Eye (tissue), 1 donor: ENCODE data around the gene HMCN2.

Source experiments
- DNase-seq: peaks from one replicate; pipeline ENCODE4 v3.0.0-alpha.2; 2015

Gene HMCN2, protein sequence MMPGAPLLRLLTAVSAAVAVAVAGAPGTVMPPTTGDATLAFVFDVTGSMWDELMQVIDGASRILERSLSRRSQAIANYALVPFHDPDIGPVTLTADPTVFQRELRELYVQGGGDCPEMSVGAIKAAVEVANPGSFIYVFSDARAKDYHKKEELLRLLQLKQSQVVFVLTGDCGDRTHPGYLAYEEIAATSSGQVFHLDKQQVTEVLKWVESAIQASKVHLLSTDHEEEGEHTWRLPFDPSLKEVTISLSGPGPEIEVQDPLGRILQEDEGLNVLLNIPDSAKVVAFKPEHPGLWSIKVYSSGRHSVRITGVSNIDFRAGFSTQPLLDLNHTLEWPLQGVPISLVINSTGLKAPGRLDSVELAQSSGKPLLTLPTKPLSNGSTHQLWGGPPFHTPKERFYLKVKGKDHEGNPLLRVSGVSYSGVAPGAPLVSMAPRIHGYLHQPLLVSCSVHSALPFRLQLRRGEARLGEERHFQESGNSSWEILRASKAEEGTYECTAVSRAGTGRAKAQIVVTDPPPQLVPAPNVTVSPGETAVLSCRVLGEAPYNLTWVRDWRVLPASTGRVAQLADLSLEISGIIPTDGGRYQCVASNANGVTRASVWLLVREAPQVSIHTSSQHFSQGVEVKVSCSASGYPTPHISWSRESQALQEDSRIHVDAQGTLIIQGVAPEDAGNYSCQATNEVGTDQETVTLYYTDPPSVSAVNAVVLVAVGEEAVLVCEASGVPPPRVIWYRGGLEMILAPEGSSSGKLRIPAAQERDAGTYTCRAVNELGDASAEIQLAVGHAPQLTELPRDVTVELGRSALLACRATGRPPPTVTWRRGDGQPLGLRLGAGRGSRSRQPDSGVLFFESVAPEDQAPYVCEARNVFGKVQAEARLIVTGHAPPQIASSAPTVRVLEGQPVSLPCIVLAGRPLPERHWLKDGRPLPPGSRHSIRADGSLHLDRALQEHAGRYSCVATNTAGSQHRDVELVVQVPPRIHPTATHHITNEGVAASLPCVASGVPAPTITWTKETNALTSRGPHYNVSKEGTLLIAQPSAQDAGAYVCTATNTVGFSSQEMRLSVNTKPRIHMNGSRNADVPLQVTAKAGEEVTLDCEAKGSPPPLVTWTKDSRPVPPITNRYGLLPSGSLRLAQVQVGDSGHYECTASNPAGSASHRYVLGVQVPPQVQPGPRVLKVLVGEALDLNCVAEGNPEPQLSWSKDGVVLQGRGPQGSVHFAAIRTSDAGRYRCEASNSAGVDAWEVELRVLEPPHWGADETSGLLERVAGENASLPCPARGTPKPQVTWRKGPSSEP (N-terminal part only)

DNA sequence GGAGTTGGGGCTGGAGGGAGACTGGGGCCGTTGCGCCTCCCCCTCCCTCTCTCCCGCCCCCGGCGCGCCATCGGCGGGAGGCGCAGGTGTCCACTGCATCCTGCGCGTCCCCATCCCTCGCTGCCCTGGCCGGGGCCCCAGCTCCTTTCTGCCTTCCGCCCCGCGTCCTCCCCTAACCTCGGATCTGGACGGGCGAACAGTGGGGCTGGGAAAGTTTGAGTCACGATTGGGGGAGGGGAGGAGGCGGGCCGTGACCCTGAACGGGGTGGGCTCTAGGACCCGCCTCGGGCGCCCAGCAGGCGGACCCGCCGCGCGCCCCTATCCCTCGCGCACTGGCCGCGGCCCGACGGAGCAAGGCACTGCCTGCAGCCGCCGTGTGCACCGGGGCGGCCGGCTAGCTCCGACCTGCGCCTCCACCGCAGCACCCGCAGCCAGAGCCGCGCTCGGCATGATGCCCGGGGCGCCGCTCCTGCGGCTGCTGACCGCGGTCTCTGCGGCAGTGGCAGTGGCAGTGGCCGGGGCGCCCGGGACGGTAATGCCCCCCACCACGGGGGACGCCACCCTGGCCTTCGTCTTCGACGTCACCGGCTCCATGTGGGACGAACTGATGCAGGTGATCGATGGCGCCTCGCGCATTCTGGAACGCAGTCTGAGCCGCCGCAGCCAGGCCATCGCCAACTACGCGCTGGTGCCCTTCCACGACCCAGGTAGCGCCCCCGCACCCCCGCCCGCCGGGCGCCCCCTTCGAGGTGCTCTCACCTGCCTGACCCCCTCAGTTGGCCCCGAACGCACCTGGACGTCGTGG is at the start of gene HMCN2:
Gene HMCN2, plus strand, starts transcription at position 330 of the 805 bp plus-strand sequence. Its CDS starts 119 bp downstream, at position 449.
- peak; percentile 64 for DNase-seq

DNA sequence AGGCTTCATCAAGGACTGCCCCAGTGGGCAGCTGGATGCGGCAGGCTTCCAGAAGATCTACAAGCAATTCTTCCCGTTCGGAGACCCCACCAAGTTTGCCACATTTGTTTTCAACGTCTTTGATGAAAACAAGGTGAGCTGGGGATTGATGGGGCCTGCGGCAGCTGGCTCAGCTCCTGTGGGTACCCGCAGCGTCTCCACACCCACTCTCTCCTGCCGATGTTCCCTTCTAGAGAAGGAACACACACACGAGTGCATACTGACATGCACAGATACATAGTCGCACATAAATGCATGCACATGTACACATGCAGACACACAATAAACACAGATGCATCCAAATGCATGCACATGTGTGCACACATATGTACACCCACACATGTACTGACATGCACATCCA is 47.7 kb upstream of the HMCN2 start:
- DNase-seq, result no peak

DNA sequence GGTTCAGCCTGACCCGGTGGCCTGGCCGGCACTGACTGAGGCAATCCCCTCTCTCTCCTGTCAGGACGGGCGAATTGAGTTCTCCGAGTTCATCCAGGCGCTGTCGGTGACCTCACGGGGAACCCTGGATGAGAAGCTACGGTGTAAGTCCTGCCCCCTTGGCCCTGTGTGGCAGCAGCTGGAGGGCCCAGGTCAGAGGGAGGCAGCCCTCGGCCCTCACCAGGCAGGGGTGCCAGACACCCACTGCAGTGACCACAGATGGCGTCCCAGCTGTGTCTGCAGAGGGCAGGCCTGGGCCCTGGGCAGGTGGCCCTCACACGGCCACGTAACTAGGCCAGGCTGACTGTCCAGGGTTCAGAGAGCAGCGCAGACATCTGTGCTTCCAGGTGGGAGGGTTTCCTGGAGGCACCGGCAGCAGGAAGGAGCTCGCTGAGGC is 45.9 kb upstream of the HMCN2 start:
- no peak for DNase-seq

DNA sequence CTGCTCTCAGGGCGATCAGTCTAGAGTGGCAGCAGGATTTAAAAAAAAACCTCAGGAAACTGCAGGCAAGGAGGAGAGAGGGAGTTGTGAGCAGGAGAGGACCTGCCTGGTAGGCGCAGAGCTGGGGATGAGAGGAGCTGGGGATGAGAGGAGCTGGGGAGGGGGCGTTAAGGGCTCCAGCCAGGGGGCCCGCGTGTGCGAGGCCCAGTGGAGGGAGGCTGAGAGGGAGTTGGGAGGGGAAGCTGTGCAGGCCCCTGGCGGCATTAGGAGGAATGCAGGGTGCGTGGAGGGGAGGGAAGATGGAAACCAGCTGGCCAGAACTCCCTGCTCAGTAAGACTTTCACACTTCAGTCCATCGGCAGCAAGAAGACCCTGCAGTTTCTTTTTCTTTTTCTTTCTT is 45.2 kb upstream of the HMCN2 start:
- DNase-seq, result peak; percentile 87

DNA sequence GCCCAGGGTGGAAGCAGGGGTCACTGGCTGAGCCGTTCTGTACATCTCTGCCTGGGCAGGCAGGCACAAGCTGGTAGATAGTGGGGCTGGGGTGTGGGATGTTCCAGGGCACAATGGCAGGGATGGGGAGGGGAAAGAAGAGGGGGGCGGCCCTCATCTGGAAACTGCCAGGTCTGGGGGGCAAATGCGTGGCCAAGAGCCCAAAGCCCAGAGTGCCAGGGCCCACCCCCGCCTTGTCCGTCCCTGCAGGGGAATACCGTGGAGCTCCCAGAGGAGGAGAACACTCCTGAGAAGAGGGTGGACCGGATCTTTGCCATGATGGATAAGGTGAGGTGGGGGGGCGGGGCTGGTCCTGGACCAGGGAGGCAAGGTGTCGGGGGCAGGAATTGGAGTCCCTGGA is 42.7 kb upstream of the HMCN2 start:
- no peak for DNase-seq

DNA sequence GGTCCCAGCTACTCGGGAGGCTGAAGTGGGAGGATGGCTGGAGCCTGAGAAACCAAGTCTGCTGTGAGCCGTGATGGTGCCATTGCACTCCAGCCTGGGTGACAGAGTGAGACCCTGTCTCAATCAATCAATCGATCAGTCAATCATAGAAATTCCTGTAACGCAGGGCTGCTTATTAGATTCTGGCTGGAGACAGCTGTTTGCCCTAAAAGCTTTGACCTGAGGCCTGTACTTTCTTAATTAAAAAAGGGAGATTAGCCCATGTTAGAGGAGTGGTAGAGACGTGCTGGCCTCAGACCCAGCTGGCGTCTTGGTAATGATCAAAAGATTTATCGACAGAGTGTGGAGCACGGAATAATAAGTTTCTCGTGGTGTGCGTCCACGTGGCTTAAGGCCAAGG is 40.5 kb upstream of the HMCN2 start:
- DNase-seq, result peak; percentile 71

DNA sequence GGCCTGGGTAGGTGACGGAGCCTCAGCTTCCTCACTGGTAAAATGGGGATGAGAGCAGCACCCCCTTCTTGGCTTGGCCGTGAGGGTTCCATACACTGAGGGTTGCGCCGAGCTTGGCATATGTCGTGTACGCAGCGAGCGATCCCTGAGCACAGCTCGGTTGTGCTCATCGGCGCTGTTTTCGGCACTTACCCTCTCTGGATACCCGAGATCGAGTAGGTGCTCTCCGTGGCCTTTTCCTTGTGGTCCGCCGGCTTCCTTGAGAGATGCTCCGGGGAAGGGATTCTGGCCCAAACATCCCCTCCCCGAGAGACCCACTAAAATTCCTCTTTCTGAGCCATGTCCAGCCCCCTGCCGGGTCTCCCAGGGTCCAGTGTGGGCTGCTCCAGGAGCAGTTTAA is 40.0 kb upstream of the HMCN2 start:
- DNase-seq, result no peak

DNA sequence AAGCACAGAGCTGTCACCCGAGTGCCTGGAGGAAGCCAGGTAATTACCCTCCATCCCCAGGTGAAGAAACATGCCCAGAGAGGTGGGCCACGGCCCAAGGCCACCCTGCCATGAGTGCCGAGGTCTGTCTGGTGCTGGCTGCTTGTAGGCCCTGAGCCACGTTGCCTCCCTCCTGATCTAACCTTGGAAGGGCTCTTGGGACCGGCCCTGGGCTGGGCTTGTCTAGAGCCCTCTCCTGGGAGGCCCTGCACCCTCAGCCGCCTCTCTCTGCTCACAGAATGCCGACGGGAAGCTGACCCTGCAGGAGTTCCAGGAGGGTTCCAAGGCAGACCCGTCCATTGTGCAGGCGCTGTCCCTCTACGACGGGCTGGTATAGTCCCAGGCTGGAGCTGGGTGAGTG is 39.4 kb upstream of the HMCN2 start:
- DNase-seq, result no peak

DNA sequence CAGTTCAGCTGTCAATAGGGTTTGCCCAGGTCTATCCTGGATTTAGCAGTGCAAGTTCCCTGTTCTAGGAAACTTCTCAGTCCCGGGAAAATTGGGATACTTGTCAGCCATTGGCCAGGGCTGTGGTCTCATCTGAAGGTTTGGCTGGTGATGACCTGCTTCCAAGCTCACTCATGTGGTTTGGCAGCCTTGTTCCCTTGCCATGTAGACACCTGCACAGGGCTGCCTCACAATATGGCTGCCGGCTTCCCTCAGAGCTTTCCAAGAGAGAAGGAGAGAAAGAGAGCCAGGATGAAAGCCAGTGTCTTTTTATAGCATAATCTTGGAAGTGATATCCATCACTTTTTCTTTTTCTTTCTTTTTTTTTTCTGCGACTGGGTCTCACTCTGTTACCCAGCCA is 37.7 kb upstream of the HMCN2 start:
- DNase-seq, result no peak

DNA sequence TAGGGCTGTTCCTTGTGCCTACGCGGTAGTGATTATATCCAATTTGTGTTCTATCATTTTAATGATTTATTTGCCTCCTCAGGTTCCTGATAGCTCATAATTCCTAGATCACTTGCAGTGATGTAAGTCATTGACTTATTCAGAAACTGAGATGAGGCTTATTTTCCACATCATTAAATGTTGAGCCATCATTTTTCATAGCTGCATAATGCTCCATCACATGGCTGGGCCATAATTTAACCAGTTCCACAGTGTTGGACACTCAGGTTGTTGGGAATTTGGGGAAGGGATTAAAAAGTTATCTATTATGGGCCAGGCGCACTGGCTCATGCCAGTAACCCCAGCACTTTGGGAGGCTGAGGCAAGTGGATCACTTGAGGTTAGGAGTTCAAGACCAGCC is 35.8 kb upstream of the HMCN2 start:
- no peak for DNase-seq

DNA sequence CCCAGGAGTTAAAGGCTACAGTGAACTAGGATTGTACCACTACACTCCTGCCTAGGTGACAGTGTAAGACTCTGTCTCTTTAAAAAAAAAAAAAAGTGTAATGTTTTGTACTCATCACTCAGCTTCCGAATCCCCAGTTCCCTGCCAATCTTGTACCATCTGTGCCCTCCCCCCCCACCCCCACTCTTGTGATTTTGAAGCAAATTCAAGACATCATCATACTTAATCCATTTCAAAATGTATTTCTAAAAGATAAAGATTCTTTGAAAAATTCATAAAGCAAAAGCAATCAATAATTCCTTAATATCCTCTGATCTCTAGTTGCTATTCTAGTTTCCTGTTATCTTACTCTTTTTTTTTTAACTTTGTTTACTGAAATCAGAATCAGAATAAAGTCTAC is 34.9 kb upstream of the HMCN2 start:
- DNase-seq, result no peak

DNA sequence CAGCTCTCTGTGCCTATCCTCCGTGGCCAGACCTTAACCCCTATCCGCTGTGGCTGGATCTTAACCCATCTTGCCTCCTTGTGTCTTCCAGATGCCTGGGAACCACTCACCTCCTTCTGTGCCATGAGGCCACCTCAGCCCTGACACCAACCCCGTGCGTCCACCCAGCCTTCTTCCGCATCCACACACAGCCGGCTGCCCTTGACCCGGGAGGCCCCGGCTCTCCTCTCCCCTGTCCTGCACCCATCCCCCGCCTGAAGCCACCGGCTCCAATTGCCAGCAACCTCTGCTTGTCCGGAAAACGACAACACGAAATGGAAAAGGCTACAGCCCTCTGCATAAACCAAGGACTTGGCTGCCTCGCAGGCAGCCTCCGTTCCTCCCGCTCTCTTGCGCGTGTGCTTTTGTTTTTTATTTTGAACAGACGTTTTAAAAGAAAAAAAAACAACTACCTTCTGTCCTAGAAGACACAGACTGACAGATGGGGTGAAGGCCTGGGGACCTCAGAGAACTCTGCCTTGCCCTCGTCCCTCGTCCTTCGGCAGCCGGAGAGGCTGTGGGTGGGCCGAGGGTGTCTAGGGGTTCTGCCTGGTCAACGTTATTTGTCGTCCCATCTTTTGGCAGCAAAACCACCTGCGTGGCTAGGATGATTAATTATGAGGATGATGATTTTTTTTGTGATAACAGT is 32.5 kb upstream of the HMCN2 start:
- no peak for DNase-seq

DNA sequence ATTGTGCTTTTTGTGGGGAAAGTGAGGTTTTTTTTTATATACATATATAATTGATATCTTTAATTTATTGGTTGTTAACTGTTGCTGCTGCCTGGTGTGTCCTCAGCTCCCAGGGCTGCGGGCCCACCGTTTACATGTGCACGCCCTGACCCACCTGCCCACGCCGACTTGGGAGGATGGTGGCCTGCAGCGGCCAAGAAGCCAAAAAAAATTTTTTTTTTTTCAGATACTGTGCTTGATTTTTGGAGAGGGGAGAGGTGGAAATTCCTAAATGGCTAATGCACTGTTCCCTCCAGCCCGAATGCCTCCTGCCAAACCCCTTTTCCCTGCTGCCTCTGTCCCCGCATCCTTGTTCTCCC is 32.0 kb upstream of the HMCN2 start:
- no peak for DNase-seq

DNA sequence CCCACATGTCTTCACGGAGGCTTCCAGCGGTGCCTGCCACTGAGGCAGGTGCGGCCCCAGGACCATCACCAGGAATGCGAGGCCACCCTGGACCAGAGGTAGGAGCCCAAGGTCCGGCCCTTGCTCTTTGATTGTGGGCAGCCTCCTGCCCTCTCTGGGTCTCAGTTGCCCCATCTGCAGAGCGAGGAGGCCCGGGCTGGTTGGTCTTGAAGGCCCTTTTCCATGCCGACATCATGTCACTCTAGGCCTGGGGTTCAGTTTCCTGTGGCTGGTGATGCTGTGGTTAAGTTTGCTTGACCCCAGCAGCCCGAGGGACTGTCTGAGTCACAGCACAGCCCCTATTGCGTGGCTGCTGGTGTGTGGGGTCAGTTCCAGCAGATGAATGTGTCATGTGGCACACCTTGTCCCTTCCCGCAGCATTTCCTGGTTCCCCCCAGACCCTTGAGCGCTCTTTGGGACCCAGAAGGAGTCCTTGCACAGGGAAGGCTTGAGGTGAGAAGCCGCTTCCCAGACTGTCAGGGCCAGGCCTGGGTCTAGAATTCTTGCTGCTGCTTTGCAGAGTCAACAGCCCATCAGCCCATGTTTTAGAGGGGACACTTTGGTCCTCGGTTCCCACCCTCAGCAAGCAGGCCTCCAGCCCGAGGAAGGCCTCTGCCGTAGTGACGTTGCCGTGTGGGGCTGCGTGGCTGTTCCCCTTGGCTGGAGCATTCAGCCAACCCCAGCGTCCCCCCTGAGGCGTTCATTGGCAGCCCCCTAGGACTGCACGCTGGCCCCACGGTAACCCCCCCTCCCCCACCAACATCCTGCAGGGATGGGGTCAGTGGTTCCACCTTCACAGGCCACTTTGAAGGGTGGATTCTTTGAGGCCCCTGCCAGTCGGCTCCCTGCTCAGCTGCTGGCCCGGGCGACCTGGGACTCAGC is 31.0 kb upstream of the HMCN2 start:
- no peak for DNase-seq

DNA sequence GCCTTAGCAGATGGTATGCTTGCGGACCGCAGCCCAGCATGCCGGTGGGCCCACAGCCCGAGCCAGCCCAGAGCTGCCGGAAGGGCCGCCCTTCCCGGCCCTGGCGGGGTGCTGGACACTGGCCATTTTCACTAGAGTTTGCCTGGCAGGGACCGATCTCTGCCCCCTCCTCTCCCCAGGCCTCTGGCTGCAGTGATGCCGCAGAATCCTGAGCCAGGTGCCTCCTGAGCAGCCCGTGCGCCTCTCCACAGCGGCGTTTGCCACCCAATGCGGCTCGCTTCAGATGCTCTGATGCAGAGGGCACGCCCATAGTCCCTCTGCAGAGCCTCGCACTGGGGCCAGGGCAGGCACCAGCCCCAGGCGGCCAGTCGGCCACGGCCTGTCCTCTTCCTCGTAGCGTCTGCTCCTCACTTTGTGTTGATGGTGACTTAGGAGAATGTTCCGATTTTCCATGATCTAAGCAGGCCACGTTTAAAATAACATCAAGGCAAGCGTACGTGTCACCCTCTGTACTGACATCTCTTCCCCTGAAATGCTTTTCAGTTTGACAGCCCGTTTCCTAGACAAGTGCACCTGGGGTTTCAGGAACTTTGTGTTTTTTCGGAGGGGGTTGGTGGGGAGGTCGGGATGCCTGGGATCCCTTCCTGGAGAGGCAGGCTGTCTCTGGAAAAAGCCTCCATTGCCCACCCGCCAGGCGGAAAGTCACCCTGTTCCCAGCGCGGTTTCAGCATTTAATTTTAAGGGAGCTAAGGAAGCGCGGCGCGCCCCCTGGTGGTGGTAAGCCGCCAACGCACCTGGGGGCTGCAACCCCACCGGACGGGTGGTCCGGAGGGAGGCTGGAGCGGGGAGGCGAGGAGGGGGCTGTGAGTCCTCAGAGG is 29.8 kb upstream of the HMCN2 start:
- DNase-seq, result peak; percentile 90

DNA sequence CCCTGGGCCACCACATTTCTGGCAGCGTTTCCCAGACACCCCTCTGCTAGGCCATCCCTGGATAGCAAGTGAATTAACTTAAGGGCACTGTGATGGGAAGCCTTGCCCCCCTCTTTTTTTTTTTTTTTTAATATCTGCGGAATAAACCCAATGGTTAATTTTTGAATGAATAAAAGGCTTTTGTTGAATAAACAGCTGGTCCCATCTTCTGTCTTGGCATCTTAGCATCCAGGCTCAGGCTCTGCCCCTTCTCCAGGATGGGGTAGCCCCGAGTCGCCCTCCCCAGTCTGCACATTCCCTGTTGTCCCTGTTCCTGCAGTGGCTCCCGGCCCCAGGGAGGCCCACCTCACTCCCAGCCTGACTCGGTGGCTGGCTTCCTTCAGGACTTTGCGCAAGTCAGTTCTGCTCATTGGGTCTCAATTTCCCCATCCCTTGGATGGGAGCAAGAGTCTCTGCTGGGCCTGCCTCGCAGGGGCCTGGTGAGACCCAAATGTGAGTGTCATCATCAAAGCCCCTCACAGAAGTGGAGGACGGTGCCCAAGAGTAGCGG is 29.0 kb upstream of the HMCN2 start:
- no peak for DNase-seq

DNA sequence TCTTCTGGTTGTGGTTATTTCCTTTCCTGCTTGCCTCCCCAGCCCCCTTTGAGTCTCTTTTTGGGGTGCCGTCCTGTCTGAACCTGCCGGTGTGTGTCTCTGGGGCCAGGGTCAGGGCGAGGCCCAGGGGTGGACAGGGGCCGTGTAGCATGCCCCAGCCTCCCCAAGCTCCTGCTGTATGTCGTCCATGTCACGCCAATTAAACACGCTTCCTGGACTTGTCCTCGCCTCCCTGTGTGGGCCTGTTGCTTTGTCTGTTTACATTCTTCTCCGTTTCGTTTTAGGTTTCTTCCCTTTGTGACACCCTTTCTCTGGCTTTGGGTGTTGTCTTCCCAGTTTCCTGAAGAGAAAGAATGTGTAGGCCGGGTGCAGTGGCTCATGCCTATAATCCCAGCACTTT is 28.5 kb upstream of the HMCN2 start:
- DNase-seq, result no peak

DNA sequence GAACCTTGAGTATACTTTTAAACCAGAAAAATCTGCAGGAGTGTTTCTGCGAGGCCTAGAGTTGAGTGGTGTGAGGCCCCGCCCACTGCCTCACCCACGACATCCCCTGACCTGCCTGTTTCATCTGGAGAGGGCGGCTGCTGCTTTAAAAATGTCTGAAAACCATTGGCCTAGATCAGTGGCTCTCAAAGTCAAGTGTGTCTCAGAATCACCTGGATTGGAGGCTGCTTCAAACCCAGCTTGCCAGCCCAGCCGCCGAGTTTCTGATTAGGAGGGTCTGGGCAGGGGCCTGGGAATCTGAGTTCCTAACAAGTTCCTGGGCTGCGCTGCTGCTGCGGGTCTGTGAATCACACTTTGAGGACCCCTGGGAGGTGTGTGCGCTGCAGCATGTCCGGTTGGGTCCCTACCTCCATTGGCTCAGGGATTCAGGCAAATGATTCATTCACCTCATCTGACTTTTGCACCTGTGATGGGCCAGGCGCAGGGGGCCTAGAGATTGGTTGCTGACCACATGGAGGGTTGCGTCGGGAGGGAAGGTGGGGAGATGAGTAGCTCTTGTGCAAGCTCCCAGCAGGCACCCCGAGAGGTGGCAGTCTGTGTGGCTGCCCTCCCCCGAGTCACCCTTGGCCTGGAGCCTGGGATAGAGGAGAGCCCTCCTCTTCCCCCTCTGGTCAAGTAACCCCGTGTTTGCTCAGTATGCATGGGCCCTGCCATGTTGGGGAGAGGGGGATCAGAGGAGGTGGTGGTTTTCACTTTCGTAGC is 27.6 kb upstream of the HMCN2 start:
- DNase-seq, result no peak

DNA sequence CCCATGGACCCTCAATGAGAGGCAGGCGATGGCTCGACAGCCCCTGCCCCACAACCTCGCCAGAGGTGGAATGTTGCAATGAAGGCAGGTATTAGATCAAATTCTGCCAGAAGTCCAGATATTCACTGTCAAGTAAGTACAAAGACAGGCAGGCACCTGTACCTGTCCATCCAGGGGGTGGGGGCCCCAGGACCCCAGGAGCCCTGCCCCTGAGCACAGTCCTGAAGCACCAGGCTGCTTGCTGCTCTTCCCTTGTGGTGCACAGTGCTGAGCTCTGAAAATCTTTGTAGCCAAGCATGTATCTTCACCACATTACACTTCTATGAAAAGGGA is 26.2 kb upstream of the HMCN2 start:
- no peak for DNase-seq
